ENCODE results near the gene ARPC4.

Gene ARPC4

GRCh38 chr3:9792405-9793160, at the start of gene ARPC4, which contains the start of gene TADA3:
Gene ARPC4 (plus strand): TSS chr3:9793082. CDS start chr3:9793122, 40 bp downstream.
Gene TADA3 (minus strand): TSS chr3:9792473. CDS start chr3:9791466, 1,007 bp downstream.
- peak; percentile 93 to 96 for DNase-seq

- no peak for DNase-seq
These were observed 49.3 kb upstream of the ARPC4 start for GRCh38 chr3:9743548-9743947.

- no peak for DNase-seq
These were observed 48.7 kb upstream of the ARPC4 start for GRCh38 chr3:9744162-9744561.

GRCh38 chr3:9745521-9745920, 47.4 kb upstream of the ARPC4 start:
- DNase-seq = no peak

- DNase-seq = no peak
These were observed 46.6 kb upstream of the ARPC4 start for GRCh38 chr3:9746330-9746729.

GRCh38 chr3:9747267-9747666, 45.6 kb upstream of the ARPC4 start:
- no peak for DNase-seq

- no peak for DNase-seq
These were observed 44.9 kb upstream of the ARPC4 start for GRCh38 chr3:9748031-9748430.

GRCh38 chr3:9749296-9749644, 43.6 kb upstream of the ARPC4 start:
- DNase-seq = no peak

GRCh38 chr3:9749645-9750555, 43.0 kb upstream of the ARPC4 start, which contains the start of gene OGG1:
Gene OGG1 (plus strand): TSS chr3:9749952. CDS start chr3:9750287, 335 bp downstream.
- peak; percentile 93 to 96 for DNase-seq

GRCh38 chr3:9750556-9751411, 42.1 kb upstream of the ARPC4 start:
- no peak for DNase-seq

- DNase-seq = no peak
These were observed 38.2 kb upstream of the ARPC4 start for GRCh38 chr3:9754678-9755077.

- no peak for DNase-seq
These were observed 35.5 kb upstream of the ARPC4 start for GRCh38 chr3:9757427-9757826.

GRCh38 chr3:9760779-9761505, 31.9 kb upstream of the ARPC4 start:
- DNase-seq = no peak

GRCh38 chr3:9761919-9762318, 31.0 kb upstream of the ARPC4 start:
- DNase-seq = no peak

- DNase-seq = no peak
These were observed 30.0 kb upstream of the ARPC4 start for GRCh38 chr3:9762871-9763270.

- no peak for DNase-seq
These were observed 27.0 kb upstream of the ARPC4 start for GRCh38 chr3:9765865-9766264.

- no peak for DNase-seq
These were observed 25.5 kb upstream of the ARPC4 start for GRCh38 chr3:9767418-9767817.

GRCh38 chr3:9768141-9768775, 24.6 kb upstream of the ARPC4 start:
- DNase-seq = no peak

GRCh38 chr3:9769012-9769411, 23.9 kb upstream of the ARPC4 start:
- no peak for DNase-seq

GRCh38 chr3:9769426-9770275, 23.2 kb upstream of the ARPC4 start, which contains the start of gene CAMK1:
Gene CAMK1 (minus strand): TSS chr3:9769947. CDS start chr3:9767749, 2,198 bp downstream.
- DNase-seq = peak; percentile 52 to 54

Data from activated CD4-positive, alpha-beta T cell treated with anti-CD3 and anti-CD28 coated beads for 4 hours (primary cell).